SK-N-SH (cell line): ENCODE data around the gene XXYLT1.
A peak's percentile ranks its signal among the peaks of the same experiment; 100 is the strongest.

Experiments used
- TCF12 ChIP-seq: IDR thresholded peaks from 2 replicates; pipeline ENCODE4 v1.4.0; 2012
- TF ChIP-seq, protein P1 (sequence below): fragments of 200-600 bp; sonication (generic); IDR thresholded peaks from 2 replicates; pipeline ENCODE4 v1.6.1; 2017; ENCODE audit warnings: antibody characterized with exemption, mild to moderate bottlenecking, moderate library complexity
- TF ChIP-seq, protein P2 (sequence below): IDR thresholded peaks from 2 replicates; pipeline ENCODE4 v1.6.1; 2012; ENCODE audit warnings: mild to moderate bottlenecking, low read depth, low read length, moderate library complexity
- TF ChIP-seq, protein P3 (sequence below): fragments of 150-350 bp; IDR thresholded peaks from 2 replicates; pipeline ENCODE4 v1.6.1; 2017; ENCODE audit warnings: antibody characterized with exemption, low read length, low read depth, borderline replicate concordance

GRCh38 chr3:195075199-195075940, 195.6 kb downstream of the XXYLT1 start:
- TF ChIP-seq, protein P1, sequence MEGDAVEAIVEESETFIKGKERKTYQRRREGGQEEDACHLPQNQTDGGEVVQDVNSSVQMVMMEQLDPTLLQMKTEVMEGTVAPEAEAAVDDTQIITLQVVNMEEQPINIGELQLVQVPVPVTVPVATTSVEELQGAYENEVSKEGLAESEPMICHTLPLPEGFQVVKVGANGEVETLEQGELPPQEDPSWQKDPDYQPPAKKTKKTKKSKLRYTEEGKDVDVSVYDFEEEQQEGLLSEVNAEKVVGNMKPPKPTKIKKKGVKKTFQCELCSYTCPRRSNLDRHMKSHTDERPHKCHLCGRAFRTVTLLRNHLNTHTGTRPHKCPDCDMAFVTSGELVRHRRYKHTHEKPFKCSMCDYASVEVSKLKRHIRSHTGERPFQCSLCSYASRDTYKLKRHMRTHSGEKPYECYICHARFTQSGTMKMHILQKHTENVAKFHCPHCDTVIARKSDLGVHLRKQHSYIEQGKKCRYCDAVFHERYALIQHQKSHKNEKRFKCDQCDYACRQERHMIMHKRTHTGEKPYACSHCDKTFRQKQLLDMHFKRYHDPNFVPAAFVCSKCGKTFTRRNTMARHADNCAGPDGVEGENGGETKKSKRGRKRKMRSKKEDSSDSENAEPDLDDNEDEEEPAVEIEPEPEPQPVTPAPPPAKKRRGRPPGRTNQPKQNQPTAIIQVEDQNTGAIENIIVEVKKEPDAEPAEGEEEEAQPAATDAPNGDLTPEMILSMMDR = no peak
- TF ChIP-seq, protein P2, sequence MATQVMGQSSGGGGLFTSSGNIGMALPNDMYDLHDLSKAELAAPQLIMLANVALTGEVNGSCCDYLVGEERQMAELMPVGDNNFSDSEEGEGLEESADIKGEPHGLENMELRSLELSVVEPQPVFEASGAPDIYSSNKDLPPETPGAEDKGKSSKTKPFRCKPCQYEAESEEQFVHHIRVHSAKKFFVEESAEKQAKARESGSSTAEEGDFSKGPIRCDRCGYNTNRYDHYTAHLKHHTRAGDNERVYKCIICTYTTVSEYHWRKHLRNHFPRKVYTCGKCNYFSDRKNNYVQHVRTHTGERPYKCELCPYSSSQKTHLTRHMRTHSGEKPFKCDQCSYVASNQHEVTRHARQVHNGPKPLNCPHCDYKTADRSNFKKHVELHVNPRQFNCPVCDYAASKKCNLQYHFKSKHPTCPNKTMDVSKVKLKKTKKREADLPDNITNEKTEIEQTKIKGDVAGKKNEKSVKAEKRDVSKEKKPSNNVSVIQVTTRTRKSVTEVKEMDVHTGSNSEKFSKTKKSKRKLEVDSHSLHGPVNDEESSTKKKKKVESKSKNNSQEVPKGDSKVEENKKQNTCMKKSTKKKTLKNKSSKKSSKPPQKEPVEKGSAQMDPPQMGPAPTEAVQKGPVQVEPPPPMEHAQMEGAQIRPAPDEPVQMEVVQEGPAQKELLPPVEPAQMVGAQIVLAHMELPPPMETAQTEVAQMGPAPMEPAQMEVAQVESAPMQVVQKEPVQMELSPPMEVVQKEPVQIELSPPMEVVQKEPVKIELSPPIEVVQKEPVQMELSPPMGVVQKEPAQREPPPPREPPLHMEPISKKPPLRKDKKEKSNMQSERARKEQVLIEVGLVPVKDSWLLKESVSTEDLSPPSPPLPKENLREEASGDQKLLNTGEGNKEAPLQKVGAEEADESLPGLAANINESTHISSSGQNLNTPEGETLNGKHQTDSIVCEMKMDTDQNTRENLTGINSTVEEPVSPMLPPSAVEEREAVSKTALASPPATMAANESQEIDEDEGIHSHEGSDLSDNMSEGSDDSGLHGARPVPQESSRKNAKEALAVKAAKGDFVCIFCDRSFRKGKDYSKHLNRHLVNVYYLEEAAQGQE = no peak
- TF ChIP-seq, protein P3, sequence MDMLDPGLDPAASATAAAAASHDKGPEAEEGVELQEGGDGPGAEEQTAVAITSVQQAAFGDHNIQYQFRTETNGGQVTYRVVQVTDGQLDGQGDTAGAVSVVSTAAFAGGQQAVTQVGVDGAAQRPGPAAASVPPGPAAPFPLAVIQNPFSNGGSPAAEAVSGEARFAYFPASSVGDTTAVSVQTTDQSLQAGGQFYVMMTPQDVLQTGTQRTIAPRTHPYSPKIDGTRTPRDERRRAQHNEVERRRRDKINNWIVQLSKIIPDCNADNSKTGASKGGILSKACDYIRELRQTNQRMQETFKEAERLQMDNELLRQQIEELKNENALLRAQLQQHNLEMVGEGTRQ = no peak
- 0 out of 2 replicates have a peak, but pooled peaks have one; percentile 3 for TF ChIP-seq TCF12
